Ectodermal cell (in vitro differentiated cells): ENCODE results near the gene NCKAP5L.

Source experiments
- H3K27ac ChIP-seq: 2 replicates; pipeline ENCODE4 v1.7.0; 2013; ENCODE audit warnings: mild to moderate bottlenecking, low read depth, low read length; ENCODE audit not compliant: insufficient read depth, poor library complexity, severe bottlenecking
- H3K27me3 ChIP-seq: 2 replicates; pipeline ENCODE4 v1.7.0; 2013; ENCODE audit warnings: mild to moderate bottlenecking, low read length; ENCODE audit not compliant: insufficient read depth, control insufficient read depth, poor library complexity, severe bottlenecking
- H3K36me3 ChIP-seq: one replicate; pipeline ENCODE4 v1.7.0; 2013; ENCODE audit warnings: low read length; ENCODE audit not compliant: control insufficient read depth, insufficient read depth
- H3K4me1 ChIP-seq: one replicate; pipeline ENCODE4 v1.7.0; 2013; ENCODE audit warnings: low read length; ENCODE audit not compliant: control insufficient read depth, insufficient read depth
- H3K4me3 ChIP-seq: 2 replicates; pipeline ENCODE4 v1.7.0; 2013; ENCODE audit warnings: low read depth, low read length, control low read depth; ENCODE audit not compliant: insufficient read depth
- H3K9me3 ChIP-seq: 2 replicates; pipeline ENCODE4 v1.7.0; 2013; ENCODE audit warnings: mild to moderate bottlenecking, low read length, moderate library complexity; ENCODE audit not compliant: control insufficient read depth
- WGBS, 2 experiments: methylation state at CpG; one replicate each; pipeline ENCODE4 v1.1.7; 2013; ENCODE audit warnings: missing lambda C conversion rate in 2 of 2; 5-methylcytosine and 5-hydroxymethylcytosine counted together

Gene NCKAP5L

GRCh38 chr12:49809906-49810389 is 18.3 kb downstream of the NCKAP5L start:
- no peak overlapping the region for H3K4me3 ChIP-seq
- 25 to 30% methylated on average over 7 of the region's 9 CpGs for WGBS, 2 experiments
- H3K9me3 ChIP-seq: no peaks in the 10 kb centered on the region
- peak overlapping the region; percentile 12 for H3K27ac ChIP-seq
- no peaks in the 10 kb centered on the region for H3K36me3 ChIP-seq
- no peaks in the 10 kb centered on the region for H3K27me3 ChIP-seq
- peaks cover 35% of the 10 kb centered on the region for H3K4me1 ChIP-seq

- H3K9me3 ChIP-seq: no peaks in the 10 kb centered on the region
- H3K4me3 ChIP-seq: peak overlapping the region; percentile 5
- no peaks in the 10 kb centered on the region for H3K27me3 ChIP-seq
- no peaks in the 10 kb centered on the region for H3K36me3 ChIP-seq
- H3K27ac ChIP-seq: peak overlapping the region; percentile 12
- H3K4me1 ChIP-seq: peaks cover 35% of the 10 kb centered on the region
- WGBS, 2 experiments: 34 to 41% methylated on average over 4 of the region's 4 CpGs
Observed at GRCh38 chr12:49809381-49809905, 18.8 kb downstream of the NCKAP5L start.

- Histone ChIP-seq H3K36me3 (no peaks in the 10 kb centered on the region), H3K27ac (peak overlapping the region; percentile 12), H3K9me3 (no peaks in the 10 kb centered on the region), H3K4me1 (peaks cover 35% of the 10 kb centered on the region), H3K27me3 (no peaks in the 10 kb centered on the region), H3K4me3 (peak overlapping the region; percentile 5)
- WGBS, 2 experiments: 49% methylated on average over 14 of the region's 14 CpGs
Observed at GRCh38 chr12:49808686-49809380, 19.4 kb downstream of the NCKAP5L start.

GRCh38 chr12:49807991-49808580 is 20.1 kb downstream of the NCKAP5L start:
- 86 to 89% methylated on average over 12 of the region's 12 CpGs for WGBS, 2 experiments
- Histone ChIP-seq H3K27ac (peak overlapping the region; percentile 12), H3K36me3 (no peaks in the 10 kb centered on the region), H3K4me3 (no peak overlapping the region), H3K4me1 (peaks cover 35% of the 10 kb centered on the region), H3K27me3 (no peaks in the 10 kb centered on the region), H3K9me3 (no peaks in the 10 kb centered on the region)

- Histone ChIP-seq H3K9me3 (no peaks in the 10 kb centered on the region), H3K36me3 (no peaks in the 10 kb centered on the region), H3K4me3 (no peak overlapping the region), H3K4me1 (peaks cover 35% of the 10 kb centered on the region), H3K27ac (no peak overlapping the region), H3K27me3 (no peaks in the 10 kb centered on the region)
- WGBS, 2 experiments: 90 to 93% methylated on average over 6 to 7 of the region's 7 CpGs
Observed at GRCh38 chr12:49806877-49807276, 21.3 kb downstream of the NCKAP5L start.

- no peaks in the 10 kb centered on the region for H3K9me3 ChIP-seq
Observed at GRCh38 chr12:49806321-49806813, 21.8 kb downstream of the NCKAP5L start.

GRCh38 chr12:49805409-49805808 is 22.8 kb downstream of the NCKAP5L start:
- WGBS, 2 experiments: 94 to 97% methylated on average over 5 of the region's 5 CpGs
- no peak overlapping the region for H3K27ac ChIP-seq
- H3K4me3 ChIP-seq: no peak overlapping the region
- peaks cover 33% of the 10 kb centered on the region for H3K4me1 ChIP-seq
- no peaks in the 10 kb centered on the region for H3K9me3 ChIP-seq
- no peaks in the 10 kb centered on the region for H3K27me3 ChIP-seq
- H3K36me3 ChIP-seq: no peaks in the 10 kb centered on the region

More at GRCh38 chr12:49806321-49806813, 21.8 kb downstream of the NCKAP5L start:
- Histone ChIP-seq H3K4me3 (no peak overlapping the region), H3K27me3 (no peaks in the 10 kb centered on the region), H3K36me3 (no peaks in the 10 kb centered on the region), H3K27ac (peak overlapping the region; percentile 2), H3K4me1 (peaks cover 35% of the 10 kb centered on the region)
- WGBS, 2 experiments: 89 to 92% methylated on average over 7 of the region's 7 CpGs

GRCh38 chr12:49804821-49805220 is 23.4 kb downstream of the NCKAP5L start:
- Histone ChIP-seq H3K27ac (no peak overlapping the region), H3K4me1 (peaks cover 30% of the 10 kb centered on the region), H3K36me3 (no peaks in the 10 kb centered on the region), H3K4me3 (no peak overlapping the region), H3K9me3 (no peaks in the 10 kb centered on the region), H3K27me3 (no peaks in the 10 kb centered on the region)
- 93 to 95% methylated on average over 10 of the region's 10 CpGs for WGBS, 2 experiments

DNA sequence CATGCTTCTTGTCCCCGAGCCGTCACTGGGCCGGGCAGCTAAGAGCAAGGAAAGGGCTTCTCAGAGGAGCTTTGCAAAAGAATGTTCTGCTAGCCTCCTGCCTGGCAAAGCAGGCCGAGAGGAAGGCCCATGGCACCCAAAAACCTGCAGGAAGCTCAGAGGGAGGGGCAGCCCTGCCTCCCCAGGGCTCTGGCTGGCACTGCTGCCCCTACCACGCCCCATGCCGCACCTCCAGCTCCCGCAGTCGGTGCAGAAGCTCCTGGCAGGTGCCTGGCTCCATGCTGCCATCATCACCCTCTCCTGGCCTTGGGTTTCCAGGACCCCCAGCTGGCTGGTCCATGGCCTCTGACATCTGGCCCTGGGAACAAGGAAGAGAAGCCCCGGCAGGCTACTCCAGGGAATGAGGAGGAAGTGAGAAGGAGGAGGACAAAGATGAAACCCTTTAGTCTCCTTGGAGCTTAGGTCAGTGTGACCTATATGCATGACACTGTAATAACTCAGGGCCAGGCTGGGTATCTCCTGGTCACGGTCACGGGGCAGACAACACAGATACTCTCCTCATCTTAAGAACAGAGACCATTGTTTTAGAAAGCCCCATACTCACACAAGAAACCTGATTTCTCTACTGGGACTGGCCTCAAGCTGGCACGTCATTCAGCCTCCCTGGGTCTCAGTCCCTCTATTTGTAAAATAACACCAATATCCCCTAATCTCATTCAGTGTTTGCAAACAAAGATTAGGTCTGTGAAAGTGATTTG is 24.3 kb downstream of the NCKAP5L start:
- H3K27ac ChIP-seq: no peak overlapping the region
- no peaks in the 10 kb centered on the region for H3K36me3 ChIP-seq
- H3K9me3 ChIP-seq: no peaks in the 10 kb centered on the region
- 94% methylated on average over 12 of the region's 12 CpGs for WGBS, 2 experiments
- no peaks in the 10 kb centered on the region for H3K27me3 ChIP-seq
- no peak overlapping the region for H3K4me3 ChIP-seq
- peaks cover 22% of the 10 kb centered on the region for H3K4me1 ChIP-seq
